Gastrocnemius medialis (tissue), 4 donors: ENCODE data around the gene HS6ST2. TPM values are rescaled to one million over a fixed set of nuclear protein-coding genes. Genes with fewer than 3 reads are reported as not detected.

ENCODE experiments used
- ATAC-seq, 2 donors: fragments of 150-250 bp; one replicate each; pipeline ENCODE4 v1.9.1; 2016
- DNase-seq, 2 donors: peaks; one replicate each; pipeline ENCODE4 v3.0.0-alpha.2; 2019
- H3K27ac ChIP-seq, 4 donors: fragments of 200-600 bp; sonication (generic); 1 replicate in 1 of 4; 2 replicates in 3 of 4; pipeline ENCODE4 v1.5.1; 2016 to 2018; ENCODE audit warnings: mild to moderate bottlenecking in 2 of 4, moderate library complexity in 1 of 4
- H3K27me3 ChIP-seq, 3 donors: fragments of 200-600 bp; sonication (generic) in 2 of 3; 1 replicate in 1 of 3; 2 replicates in 2 of 3; pipeline versions ENCODE4 v1.5.1 to v1.6.0; 2016 to 2019; ENCODE audit warnings: mild to moderate bottlenecking in 1 of 3, moderate library complexity in 1 of 3
- H3K36me3 ChIP-seq, 2 donors: fragments of 200-600 bp; sonication (generic) in 1 of 2; one replicate each; pipeline ENCODE4 v1.5.1; 2017 to 2018
- H3K4me1 ChIP-seq, 2 donors: fragments of 200-600 bp; sonication (generic) in 1 of 2; one replicate each; pipeline ENCODE4 v1.5.1; 2016 to 2017; ENCODE audit warnings: mild to moderate bottlenecking in 2 of 2
- H3K4me3 ChIP-seq, 4 donors: fragments of 200-600 bp; sonication (generic) in 3 of 4; 1 replicate in 1 of 4; 2 replicates in 3 of 4; pipeline ENCODE4 v1.5.1; 2016 to 2019; ENCODE audit warnings: mild to moderate bottlenecking in 2 of 4
- H3K9me3 ChIP-seq, 3 donors: fragments of 200-600 bp; sonication (generic) in 2 of 3; 1 replicate in 1 of 3; 2 replicates in 2 of 3; pipeline ENCODE4 v1.5.1; 2016 to 2019
- CTCF ChIP-seq, 5 experiments: fragments of 450-650 bp in 3 of 5; fragments of 200-600 bp in 2 of 5; sonication (generic) in 2 of 5; IDR thresholded peaks in 4 of 5; conservative IDR thresholded peaks in 1 of 5; 1 replicate in 4 of 5; 2 replicates in 1 of 5; pipeline ENCODE4 v1.5.1; 2016 to 2019; ENCODE audit warnings: antibody characterized with exemption in 5 of 5, mild to moderate bottlenecking in 3 of 5, moderate library complexity in 3 of 5
- POLR2A ChIP-seq, 2 donors: fragments of 450-650 bp; IDR thresholded peaks; one replicate each; pipeline ENCODE4 v1.6.1; 2017; ENCODE audit warnings: antibody characterized with exemption in 2 of 2, mild to moderate bottlenecking in 2 of 2, moderate library complexity in 2 of 2
- in situ Hi-C, 4 donors: fragments of 200-750 bp; cut with MboI; loops; one replicate each; pipeline versions ENCODE4 v1.15.0 to v1.8.0; 2017; ENCODE audit warnings: low sequenced_read_pairs in 4 of 4
- intact Hi-C: fragments of 100-400 bp; cut with DNase I; formaldehyde crosslinking; loops from one replicate; pipeline ENCODE4 v1.15.1; 2023; ENCODE audit warnings: low total_unique reads
- total RNA-seq, 4 donors: library from RNA; depleted of rRNA; stranded (reverse); fragments of >200 nt; gene quantifications; one replicate each; pipeline versions ENCODE4 v1.1.0 to v1.2.3, GENCODE V29; 2016

The HS6ST2 gene
- total RNA-seq, 4 donors from 2014 or later, result 1.9 to 2.8 (median 2.1) TPM; not detected in 1

DNA sequence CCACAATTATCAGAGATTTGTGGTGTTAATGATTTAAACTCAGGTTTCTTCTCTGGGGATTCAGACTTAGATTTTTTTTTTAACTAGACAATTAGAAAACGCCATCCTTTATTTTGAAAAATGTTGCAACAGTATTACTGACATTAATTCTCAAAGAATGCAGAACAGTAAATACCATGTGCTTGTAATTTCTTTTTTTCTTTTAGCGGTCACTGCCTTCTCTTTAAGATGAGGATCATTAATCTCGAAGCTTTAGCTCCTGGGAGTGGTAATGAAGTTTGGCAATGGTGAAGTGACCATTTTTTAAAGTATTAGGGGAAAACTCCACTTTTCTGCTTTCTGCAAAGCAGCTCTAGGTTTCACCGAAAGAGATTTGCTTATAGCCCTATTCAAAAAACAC, 305.6 kb downstream of the HS6ST2 start:
- Histone ChIP-seq H3K9me3 (no peaks in the 10 kb centered on the region), H3K36me3 (no peaks in the 10 kb centered on the region), H3K27me3 (peaks cover 0 to 4% (median 0%) of the 10 kb centered on the region in 3 donors), H3K4me3 (no peak overlapping the region), H3K27ac (no peak overlapping the region), H3K4me1 (no peaks in the 10 kb centered on the region)
- intact Hi-C loops, result no loop called here
- ATAC-seq, result no peak
- TF ChIP-seq POLR2A (IDR thresholded peaks at IDR 0.05) (no peak), CTCF (IDR thresholded peaks at IDR 0.05 in 4 of 5, conservative IDR thresholded peaks at IDR 0.05 in 1 of 5) (no peak)
- no peak for DNase-seq
- in situ Hi-C loops, result no loop called here

- Histone ChIP-seq H3K27me3 (peaks cover 0 to 4% (median 0%) of the 10 kb centered on the region in 3 donors), H3K36me3 (no peaks in the 10 kb centered on the region), H3K27ac (no peak overlapping the region), H3K4me1 (no peaks in the 10 kb centered on the region), H3K4me3 (no peak overlapping the region), H3K9me3 (no peaks in the 10 kb centered on the region)
- ATAC-seq, result no peak
- TF ChIP-seq CTCF (IDR thresholded peaks at IDR 0.05 in 4 of 5, conservative IDR thresholded peaks at IDR 0.05 in 1 of 5) (no peak), POLR2A (IDR thresholded peaks at IDR 0.05) (no peak)
- intact Hi-C loops, result no loop called here
- DNase-seq, result no peak
- in situ Hi-C loops, result no loop called here
These were observed 306.9 kb downstream of the HS6ST2 start for GRCh38 chrX:132651421-132652086.

GRCh38 chrX:132648895-132649294, 309.5 kb downstream of the HS6ST2 start:
- ATAC-seq, result no peak
- in situ Hi-C loops, result loop anchor here in 1 of 4 donors (25.0 kb wide), 1 partner anchor 362 kb away; no protein-coding TSS in a partner anchor
- TF ChIP-seq CTCF (IDR thresholded peaks at IDR 0.05 in 4 of 5, conservative IDR thresholded peaks at IDR 0.05 in 1 of 5), result no peak

DNA sequence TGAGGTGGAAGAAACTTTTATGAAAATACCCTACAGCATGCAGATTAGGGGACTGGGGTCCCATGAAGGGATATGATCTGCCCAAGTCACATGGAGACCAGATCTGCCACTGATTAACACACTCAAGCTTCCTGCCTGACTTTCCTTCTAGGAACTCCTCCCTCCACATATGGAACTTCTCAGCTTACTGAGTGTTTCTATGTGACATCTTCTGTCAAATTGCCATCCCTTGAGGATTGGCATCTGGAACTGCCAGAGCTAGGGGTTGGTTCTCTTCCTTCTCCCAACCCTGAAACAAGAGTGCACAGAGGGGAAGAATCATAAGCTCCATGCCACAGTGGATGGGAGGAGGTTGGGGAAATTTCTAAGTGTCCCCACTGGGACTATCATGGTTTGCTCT, 319.0 kb downstream of the HS6ST2 start:
- no peak overlapping the region for H3K27ac ChIP-seq
- H3K9me3 ChIP-seq, result no peaks in the 10 kb centered on the region
- intact Hi-C loops (no loop called here), in situ Hi-C loops (loop anchor here in 2 of 4 donors (10.0 to 25.0 kb wide), 2 partner anchors 345 to 352 kb away; no protein-coding TSS in a partner anchor)
- H3K36me3 ChIP-seq, result no peaks in the 10 kb centered on the region
- no peaks in the 10 kb centered on the region for H3K27me3 ChIP-seq
- no peaks in the 10 kb centered on the region for H3K4me1 ChIP-seq
- no peak for TF ChIP-seq CTCF (IDR thresholded peaks at IDR 0.05 in 4 of 5, conservative IDR thresholded peaks at IDR 0.05 in 1 of 5)
- no peak for TF ChIP-seq POLR2A (IDR thresholded peaks at IDR 0.05)
- H3K4me3 ChIP-seq, result no peak overlapping the region
- DNase-seq (no peak), ATAC-seq (no peak)

More at GRCh38 chrX:132648895-132649294, 309.5 kb downstream of the HS6ST2 start:
- no peak for DNase-seq
- H3K4me3 ChIP-seq, result no peak overlapping the region
- intact Hi-C loops, result no loop called here
- no peaks in the 10 kb centered on the region for H3K9me3 ChIP-seq
- H3K27me3 ChIP-seq, result peaks cover 0 to 4% (median 0%) of the 10 kb centered on the region in 3 donors
- no peaks in the 10 kb centered on the region for H3K36me3 ChIP-seq
- no peaks in the 10 kb centered on the region for H3K4me1 ChIP-seq
- H3K27ac ChIP-seq, result no peak overlapping the region
